GM12865 (cell line): Measurements from ENCODE around the gene HES4.

ENCODE experiments used
- DNase-seq: peaks from one replicate; pipeline ENCODE4 v3.0.0; 2010; ENCODE audit warnings: low read depth
- H3K4me3 ChIP-seq: 2 replicates; pipeline ENCODE4 v1.5.1; 2011; ENCODE audit warnings: mild to moderate bottlenecking, low read depth, low read length, control low read depth
- CTCF ChIP-seq: IDR thresholded peaks from 2 replicates; pipeline ENCODE4 v1.5.1; 2011; ENCODE audit warnings: low read length, control low read depth, low read depth, inconsistent platforms; ENCODE audit not compliant: insufficient read depth; ENCODE audit errors: missing control alignments

Gene HES4

DNA sequence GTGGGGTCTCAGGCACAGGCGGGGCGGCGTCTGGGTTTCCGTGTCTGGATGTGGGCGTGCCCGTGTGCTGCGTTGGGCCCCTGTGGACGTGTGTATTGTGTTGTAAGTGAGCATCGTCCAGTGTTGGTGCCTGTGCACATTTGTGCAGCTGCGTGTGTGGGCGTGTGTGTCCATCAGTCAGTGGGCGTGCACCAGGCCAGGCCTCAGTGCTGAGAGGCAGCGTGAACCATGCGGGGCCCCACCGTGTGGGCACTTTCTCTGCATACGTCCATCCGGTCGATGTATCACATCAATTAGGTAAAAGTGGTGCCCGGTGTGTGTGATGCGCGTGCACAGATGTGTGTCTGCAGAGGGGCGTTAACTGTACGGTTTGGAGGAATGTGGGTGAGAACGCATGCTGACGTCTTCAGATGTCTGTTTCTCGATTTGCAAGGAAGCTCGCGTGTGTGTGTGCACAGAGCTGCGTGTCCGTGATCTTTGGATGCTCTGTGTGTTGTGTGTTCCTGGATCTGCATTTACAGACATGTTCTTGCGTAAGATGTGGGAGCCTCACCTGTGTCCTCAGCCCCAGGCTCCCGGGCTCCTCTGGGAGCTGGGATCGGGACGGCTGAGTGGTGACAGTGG is 44.7 kb upstream of the HES4 start:
- TF ChIP-seq CTCF: no peak
- no peak for DNase-seq
- H3K4me3 ChIP-seq: no peak overlapping the region

- H3K4me3 ChIP-seq: no peak overlapping the region
- TF ChIP-seq CTCF: no peak
- no peak for DNase-seq
Observed at GRCh38 chr1:1043921-1044320, 44.0 kb upstream of the HES4 start.

GRCh38 chr1:1043411-1043810 is 43.5 kb upstream of the HES4 start:
- H3K4me3 ChIP-seq: no peak overlapping the region
- no peak for DNase-seq

DNA sequence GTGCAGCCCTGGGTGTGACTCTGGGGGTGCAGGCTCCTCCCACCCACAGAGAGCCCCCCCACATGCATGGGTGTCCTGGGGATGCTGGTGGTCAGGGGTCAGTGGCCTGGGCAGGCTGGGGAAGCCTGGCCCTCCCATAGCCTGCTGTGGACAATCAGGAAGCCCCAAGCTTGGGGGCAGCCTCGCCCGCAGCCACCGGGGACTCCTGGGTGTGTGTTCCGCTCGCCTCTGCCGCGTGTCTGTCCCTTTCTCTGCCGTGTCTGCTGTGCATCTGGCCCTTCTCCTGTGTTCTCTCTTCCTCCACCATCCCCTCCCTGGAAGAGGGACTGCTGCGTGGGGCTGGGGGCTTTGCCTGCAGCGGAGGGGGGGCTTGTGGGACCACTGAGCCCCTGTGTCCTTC is 42.9 kb upstream of the HES4 start:
- H3K4me3 ChIP-seq: no peak overlapping the region
- TF ChIP-seq CTCF: no peak

More at GRCh38 chr1:1043411-1043810, 43.5 kb upstream of the HES4 start:
- TF ChIP-seq CTCF: no peak

GRCh38 chr1:1041873-1042272 is 42.0 kb upstream of the HES4 start:
- no peak overlapping the region for H3K4me3 ChIP-seq
- DNase-seq: no peak
- no peak for TF ChIP-seq CTCF

More for the DNA sequence above, 42.9 kb upstream of the HES4 start:
- DNase-seq: no peak

- no peak for DNase-seq
- TF ChIP-seq CTCF: no peak
- H3K4me3 ChIP-seq: no peak overlapping the region
Observed at GRCh38 chr1:1041092-1041523, 41.2 kb upstream of the HES4 start.
